H1 (cell line): ENCODE measurements around the gene MEIS3. TPM values are rescaled to one million over a fixed set of nuclear protein-coding genes. Genes with fewer than 3 reads are reported as not detected.

Experiments
- CTCF ChIA-PET: fragments of 300-600 bp; sonication (Branson Sonifier 250); formaldehyde crosslinking; loops from one replicate; lab custom pipeline; 2021; ENCODE audit not compliant: partially characterized antibody; lab: Charles Lee
- POLR2A ChIA-PET: fragments of 300-600 bp; sonication (Branson Sonifier 250); formaldehyde crosslinking; loops from one replicate; lab custom pipeline; 2021; ENCODE audit warnings: inconsistent platforms; ENCODE audit not compliant: partially characterized antibody; lab: Charles Lee
- DNase-seq, 2 experiments: peaks; one replicate each; pipeline versions ENCODE4 v3.0.0 to v3.0.0-alpha.2; 2010 to 2022; ENCODE audit warnings: low spot score in 2 of 2, low read depth in 1 of 2, mixed read lengths in 1 of 2
- FAIRE-seq: peaks from 2 replicates; lab custom pipeline; 2011; peaks lifted over from hg19 to GRCh38; lab: Jason Lieb, UNC
- H2AFZ ChIP-seq: 2 replicates; pipeline ENCODE4 v1.8.1; 2012; ENCODE audit warnings: low read length, inconsistent platforms
- H2AK5ac ChIP-seq: 2 replicates; pipeline ENCODE4 v1.6.1; 2013; ENCODE audit warnings: low read depth, low read length
- H2BK120ac ChIP-seq: replicated peaks from 2 replicates; pipeline ENCODE3; 2013; ENCODE audit warnings: low read depth, low read length, inconsistent platforms
- H2BK12ac ChIP-seq: 2 replicates; pipeline ENCODE4 v1.6.1; 2013; ENCODE audit warnings: low read depth, low read length
- H2BK15ac ChIP-seq: 2 replicates; pipeline ENCODE4 v1.6.1; 2013; ENCODE audit warnings: low read length
- H2BK20ac ChIP-seq: 2 replicates; pipeline ENCODE4 v1.6.1; 2013; ENCODE audit warnings: low read length
- H2BK5ac ChIP-seq: 2 replicates; pipeline ENCODE4 v1.6.1; 2013; ENCODE audit warnings: low read depth, low read length
- H3K14ac ChIP-seq: 2 replicates; pipeline ENCODE4 v1.6.1; 2013; ENCODE audit warnings: inconsistent platforms; ENCODE audit not compliant: insufficient read length
- H3K18ac ChIP-seq: 2 replicates; pipeline ENCODE4 v1.6.1; 2013; ENCODE audit warnings: low read length; ENCODE audit errors: extremely low read depth
- H3K23ac ChIP-seq: 2 replicates; pipeline ENCODE4 v1.6.1; 2013; ENCODE audit warnings: inconsistent platforms; ENCODE audit not compliant: insufficient read length
- H3K23me2 ChIP-seq: 2 replicates; pipeline ENCODE4 v1.6.1; 2013; ENCODE audit warnings: low read depth, low read length
- H3K27ac ChIP-seq: 2 replicates; pipeline ENCODE4 v1.6.1; 2011; ENCODE audit warnings: low read depth, low read length, inconsistent platforms
- H3K27me3 ChIP-seq, 4 experiments: replicated peaks in 1 of 4; 1 replicate in 1 of 4; 2 replicates in 3 of 4; pipeline versions ENCODE4 v1.6.1 to v1.8.1; 2011 to 2013; ENCODE audit warnings: low read length in 3 of 4, mild to moderate bottlenecking in 3 of 4, inconsistent platforms in 2 of 4, mixed read lengths in 2 of 4, moderate library complexity in 1 of 4; ENCODE audit not compliant: control insufficient read depth in 3 of 4, insufficient read depth in 3 of 4; ENCODE audit errors: extremely low read depth in 1 of 4
- H3K36me3 ChIP-seq, 4 experiments: 2 replicates each; pipeline versions ENCODE4 v1.6.1 to v1.8.1; 2011 to 2013; ENCODE audit warnings: mild to moderate bottlenecking in 4 of 4, low read length in 3 of 4, moderate library complexity in 2 of 4, control low read depth in 1 of 4, inconsistent platforms in 1 of 4; ENCODE audit not compliant: insufficient read depth in 4 of 4, control insufficient read depth in 2 of 4
- H3K4ac ChIP-seq: replicated peaks from 2 replicates; pipeline ENCODE3; 2013; ENCODE audit warnings: low read length, low read depth, mixed read lengths, inconsistent platforms; ENCODE audit not compliant: insufficient read length
- H3K4me1 ChIP-seq, 4 experiments: replicated peaks in 1 of 4; 1 replicate in 1 of 4; 2 replicates in 3 of 4; pipeline versions ENCODE4 v1.6.1 to v1.8.1; 2011 to 2013; ENCODE audit warnings: low read length in 3 of 4, inconsistent platforms in 2 of 4, mixed read lengths in 1 of 4; ENCODE audit not compliant: insufficient read depth in 4 of 4, control insufficient read depth in 3 of 4
- H3K4me2 ChIP-seq, 2 experiments: 2 replicates each; pipeline versions ENCODE4 v1.6.1 to v1.8.1; 2011 to 2013; ENCODE audit warnings: low read depth in 2 of 2, low read length in 2 of 2, control low read depth in 1 of 2, inconsistent platforms in 1 of 2, mild to moderate bottlenecking in 1 of 2; ENCODE audit not compliant: insufficient read depth in 1 of 2
- H3K4me3 ChIP-seq, 4 experiments: fragments of 200-600, 300-600 bp in 1 of 4; sonication (generic), shearing (Covaris generic), sonication (Bioruptor Twin) in 1 of 4; 2 replicates each; pipeline versions ENCODE4 v1.5.1 to v1.8.1; 2011 to 2016; ENCODE audit warnings: low read length in 4 of 4, low read depth in 3 of 4, control low read depth in 2 of 4, inconsistent platforms in 2 of 4, mild to moderate bottlenecking in 2 of 4, mixed read lengths in 1 of 4, moderate library complexity in 1 of 4; ENCODE audit not compliant: insufficient read depth in 2 of 4; ENCODE audit errors: extremely low read depth in 1 of 4
- H3K56ac ChIP-seq: replicated peaks from 2 replicates; pipeline ENCODE3; 2013; ENCODE audit warnings: low read depth, mild to moderate bottlenecking, mixed read lengths, low read length, inconsistent platforms; ENCODE audit not compliant: insufficient read length
- H3K79me1 ChIP-seq: 2 replicates; pipeline ENCODE4 v1.6.1; 2013; ENCODE audit warnings: low read depth, low read length, control low read depth
- H3K79me2 ChIP-seq, 2 experiments: 2 replicates each; pipeline versions ENCODE4 v1.6.1 to v1.8.1; 2012 to 2013; ENCODE audit warnings: low read length in 2 of 2, mild to moderate bottlenecking in 2 of 2, inconsistent platforms in 1 of 2; ENCODE audit not compliant: insufficient read depth in 2 of 2, control insufficient read depth in 1 of 2
- H3K9ac ChIP-seq, 4 experiments: replicated peaks in 1 of 4; 1 replicate in 1 of 4; 2 replicates in 3 of 4; pipeline versions ENCODE4 v1.6.1 to v1.8.1; 2011 to 2013; ENCODE audit warnings: low read depth in 3 of 4, low read length in 3 of 4, control low read depth in 2 of 4, mild to moderate bottlenecking in 2 of 4, moderate library complexity in 2 of 4, inconsistent platforms in 1 of 4; ENCODE audit errors: extremely low read depth in 1 of 4
- H3K9me3 ChIP-seq, 2 experiments: 2 replicates each; pipeline versions ENCODE4 v1.6.1 to v1.8.1; 2012 to 2013; ENCODE audit warnings: mild to moderate bottlenecking in 2 of 2, moderate library complexity in 2 of 2, control low read depth in 1 of 2, inconsistent platforms in 1 of 2, low read depth in 1 of 2, low read length in 1 of 2, mixed read lengths in 1 of 2; ENCODE audit not compliant: insufficient read depth in 2 of 2
- H4K20me1 ChIP-seq, 2 experiments: replicated peaks in 1 of 2; 2 replicates each; pipeline versions ENCODE3 to v1.8.1; 2011 to 2013; ENCODE audit warnings: inconsistent platforms in 2 of 2, low read length in 2 of 2, mild to moderate bottlenecking in 1 of 2; ENCODE audit not compliant: insufficient read depth in 2 of 2, control insufficient read depth in 1 of 2
- H4K5ac ChIP-seq: 2 replicates; pipeline ENCODE4 v1.6.1; 2013; ENCODE audit warnings: low read length, low read depth, mixed read lengths, inconsistent platforms; ENCODE audit not compliant: insufficient read length
- H4K8ac ChIP-seq: 2 replicates; pipeline ENCODE4 v1.8.0; 2013; ENCODE audit warnings: mild to moderate bottlenecking, moderate library complexity, low read length, inconsistent platforms; ENCODE audit not compliant: insufficient read depth; ENCODE audit errors: extremely low read depth
- H4K91ac ChIP-seq: replicated peaks from 2 replicates; pipeline ENCODE3; 2013; ENCODE audit warnings: low read length, mixed read lengths, inconsistent platforms; ENCODE audit not compliant: insufficient read length
- ASH2L ChIP-seq: fragments of 200-600, 300-600 bp; sonication (generic); IDR thresholded peaks from one replicate; pipeline ENCODE4 v1.7.1; 2017; ENCODE audit warnings: low read length
- BCL11A ChIP-seq, 2 experiments: IDR thresholded peaks; one replicate each; pipeline ENCODE4 v1.6.1; 2011; ENCODE audit warnings: low read depth in 2 of 2, low read length in 2 of 2, mild to moderate bottlenecking in 2 of 2
- BRCA1 ChIP-seq: IDR thresholded peaks from 2 replicates; pipeline ENCODE4 v1.6.1; 2012; ENCODE audit warnings: low read depth, low read length, improper control_type of control experiment
- CREB1 ChIP-seq: IDR thresholded peaks from 2 replicates; pipeline ENCODE4 v1.6.1; 2012; ENCODE audit warnings: inconsistent platforms
- CTBP2 ChIP-seq: IDR thresholded peaks from 2 replicates; pipeline ENCODE4 v1.7.0; 2011; ENCODE audit warnings: borderline replicate concordance, mild to moderate bottlenecking, moderate library complexity, mixed read lengths, low read length; ENCODE audit not compliant: insufficient read depth, insufficient read length
- E2F6 ChIP-seq: IDR thresholded peaks from 2 replicates; pipeline ENCODE4 v1.6.1; 2012; ENCODE audit warnings: inconsistent platforms
- HDAC6 ChIP-seq: IDR thresholded peaks from one replicate; pipeline ENCODE4 v1.7.1; 2012; ENCODE audit warnings: low read depth, mild to moderate bottlenecking, inconsistent platforms, low read length, moderate library complexity
- KDM4A ChIP-seq: IDR thresholded peaks from one replicate; pipeline ENCODE4 v1.7.1; 2012; ENCODE audit warnings: low read depth, mild to moderate bottlenecking, moderate library complexity, low read length, inconsistent platforms; ENCODE audit not compliant: severe bottlenecking
- KDM5A ChIP-seq: fragments of 200-600 bp; IDR thresholded peaks from 2 replicates; pipeline ENCODE4 v1.7.1; 2012; ENCODE audit warnings: mild to moderate bottlenecking, low read length, inconsistent platforms, mixed read lengths
- PHF8 ChIP-seq: fragments of 200-600 bp; sonication (generic); conservative IDR thresholded peaks from 2 replicates; pipeline ENCODE4 v1.7.1; 2012; ENCODE audit warnings: low read depth, mild to moderate bottlenecking, inconsistent platforms, low read length, moderate library complexity
- SIRT6 ChIP-seq: IDR thresholded peaks from one replicate; pipeline ENCODE4 v1.7.1; 2012; ENCODE audit warnings: low read length, inconsistent platforms
- SUZ12 ChIP-seq: fragments of 200-600 bp; sonication (generic); IDR thresholded peaks from 2 replicates; pipeline ENCODE4 v1.6.1; 2012; ENCODE audit warnings: mild to moderate bottlenecking, inconsistent platforms, low read length, moderate library complexity, mixed read lengths
- TAF7 ChIP-seq: optimal IDR thresholded peaks from 2 replicates; pipeline ENCODE3; 2011; ENCODE audit warnings: low read depth, mild to moderate bottlenecking, inconsistent platforms, low read length, moderate library complexity, borderline replicate concordance
- WGBS, 2 experiments: shearing (Covaris generic) in 1 of 2; methylation state at CpG; one replicate each; pipeline versions ENCODE4 v1.1.6 to v1.1.7; 2013 to 2015; ENCODE audit warnings: low lambda C conversion rate in 2 of 2, mixed read lengths in 2 of 2, inconsistent platforms in 1 of 2, low coverage in 1 of 2, missing lambda C conversion rate in 1 of 2; ENCODE audit not compliant: insufficient replicate concordance in 2 of 2, insufficient coverage in 1 of 2, insufficient read length in 1 of 2; ENCODE audit errors: extremely low coverage in 1 of 2, missing lambda C conversion rate in 1 of 2; 5-methylcytosine and 5-hydroxymethylcytosine counted together
- polyA plus RNA-seq, 7 experiments: library from polyadenylated mRNA; depleted of rRNA in 3 of 7; stranded (reverse) in 5 of 7; unstranded in 2 of 7; fragments of >200 nt in 5 of 7; fragments of 200-250 nt in 2 of 7; gene quantifications; 1 replicate in 5 of 7; 2 replicates in 1 of 7; 4 replicates in 1 of 7; pipeline versions ENCODE4 v1.2.1 to v1.2.3, GENCODE V29; 2011 to 2013; ENCODE audit warnings: missing spikeins in 2 of 7, mixed read lengths in 2 of 7
- total RNA-seq: library from RNA; stranded (reverse); fragmentation: NEBNext Ultra II Directional; extraction: Animal tissue kit (Norgen Biotek cat#: 25700); gene quantifications from 2 replicates; pipeline ENCODE4 v1.2.1, GENCODE V29; 2021

The MEIS3 gene
- total and polyA plus RNA-seq, 2 of the 8 experiments (the other 6 are each of a cell fraction or from before 2014, with no cell fraction given): 24.5 to 28.2 TPM

- H3K79me2 ChIP-seq: no peaks in the 10 kb centered on the region
- no peak overlapping the region for H2BK120ac ChIP-seq
- no peaks in the 10 kb centered on the region for H3K23me2 ChIP-seq
- no peak for FAIRE-seq
- no peak for DNase-seq
- no peak overlapping the region for H3K18ac ChIP-seq
- TF ChIP-seq CREB1 (no peak), BCL11A (IDR thresholded peaks at IDR 0.05; ENCODE audit: low read depth in 2 of 2, low read length in 2 of 2) (no peak), CTBP2 (no peak), HDAC6 (no peak), KDM4A (no peak), TAF7 (no peak), SIRT6 (no peak), SUZ12 (no peak), ASH2L (no peak), PHF8 (no peak), BRCA1 (no peak), E2F6 (no peak), KDM5A (no peak)
- no peak overlapping the region for H2AFZ ChIP-seq
- H4K20me1 ChIP-seq: peaks cover 4 to 9% of the 10 kb centered on the region in 2 experiments
- ChIA-PET POLR2A (interaction anchor here (1.0 to 1.5 kb wide), 4 partner anchors 13 to 21 kb away, joined by 3 to 5 read pairs (median 4); no protein-coding TSS in a partner anchor), CTCF (interaction anchor here (0.7 to 6.8 kb wide), 7 partner anchors 13 to 76 kb away, joined by 3 to 50 read pairs (median 3); no protein-coding TSS in a partner anchor)
- no peak overlapping the region for H2BK20ac ChIP-seq
- H3K79me1 ChIP-seq: no peaks in the 10 kb centered on the region
- H3K14ac ChIP-seq: no peak overlapping the region
- H4K5ac ChIP-seq: no peak overlapping the region
- H3K4ac ChIP-seq: no peak overlapping the region
- no peak overlapping the region for H4K91ac ChIP-seq
- H3K4me3 ChIP-seq: no peak overlapping the region
- no peaks in the 10 kb centered on the region for H3K9me3 ChIP-seq
- H3K23ac ChIP-seq: no peak overlapping the region
- no peak overlapping the region for H2AK5ac ChIP-seq
- no peak overlapping the region for H2BK15ac ChIP-seq
- H3K56ac ChIP-seq: no peak overlapping the region
- no peak overlapping the region for H2BK5ac ChIP-seq
- peaks cover 37 to 77% (median 69%) of the 10 kb centered on the region in 4 experiments; a peak in 7 of 8 replicates for H3K36me3 ChIP-seq
- H3K9ac ChIP-seq: no peak overlapping the region
- no peak overlapping the region for H2BK12ac ChIP-seq
- H3K4me1 ChIP-seq: no peaks in the 10 kb centered on the region
- H3K27ac ChIP-seq: no peak overlapping the region
- H4K8ac ChIP-seq: no peak overlapping the region; the same call in 1 of the 2 replicates
- WGBS, 2 experiments: 94% methylated on average over 11 of the region's 11 CpGs; no CpG with 5 or more reads in 1 of the 2 experiments
- H3K4me2 ChIP-seq: no peak overlapping the region
- H3K27me3 ChIP-seq: no peaks in the 10 kb centered on the region
Measured at GRCh38 chr19:47378246-47378645, 41.1 kb downstream of the MEIS3 start.
